ENCODE measurements around the gene GBP1. TPM values are rescaled to one million over a fixed set of nuclear protein-coding genes. Genes with fewer than 3 reads are reported as not detected.

Gene GBP1
- total and polyA plus RNA-seq, 2 of the 4 experiments (the other 2 are of a cell fraction), result 39.3 to 118 TPM

DNA sequence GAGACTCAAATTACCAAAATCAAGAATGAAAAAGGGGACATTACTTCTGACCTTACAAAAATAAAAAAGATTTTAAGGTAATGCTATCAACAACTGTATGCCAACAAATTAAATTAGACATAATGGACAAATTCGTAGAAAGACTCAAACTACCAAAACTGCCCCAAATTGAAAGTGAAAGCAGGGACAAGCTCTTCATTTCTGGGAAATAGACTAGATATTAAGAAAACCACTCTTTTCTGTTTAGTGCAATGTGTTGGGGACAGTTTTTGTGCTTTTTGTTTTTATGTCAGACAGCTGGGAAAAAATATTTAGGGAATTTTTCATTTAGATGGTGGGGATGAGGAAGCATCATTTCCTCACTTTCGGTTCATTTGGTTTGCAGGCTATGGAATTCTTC is 4.9 kb upstream of the GBP1 start:
- Histone ChIP-seq H3K14ac (replicated peaks; ENCODE audit: low read depth, low read length) (no peak overlapping the region), H3K4me1 (ENCODE audit: control insufficient read depth, insufficient read depth, low read length) (peaks cover 2% of the 10 kb centered on the region), H3K23ac (ENCODE audit: low read depth, low read length) (no peak overlapping the region), H2BK120ac (ENCODE audit: low read depth, low read length) (no peak overlapping the region), H3K27ac (ENCODE audit: insufficient read depth, low read length) (no peak overlapping the region), H2AK5ac (ENCODE audit: low read depth, low read length) (no peak overlapping the region), H4K8ac (ENCODE audit: low read depth in 2 of 2, low read length in 2 of 2) (no peak overlapping the region), H3K27me3 (ENCODE audit: control insufficient read depth, insufficient read depth, low read length) (0 out of 2 replicates have a peak, but pooled peaks cover 1% of the 10 kb centered on the region), H4K91ac (ENCODE audit: insufficient read depth, low read depth, low read length) (no peak overlapping the region), H2AFZ (replicated peaks; ENCODE audit: low read length, poor library complexity) (no peak overlapping the region), H3K4me3 (ENCODE audit: insufficient read depth, low read depth, low read length) (no peak overlapping the region), H3K4ac (ENCODE audit: low read depth, low read length) (no peak overlapping the region), H2BK20ac (ENCODE audit: low read depth, low read length) (no peak overlapping the region), H3K9ac (ENCODE audit: low read depth, low read length) (no peak overlapping the region), H3K56ac (ENCODE audit: extremely low read depth, insufficient read depth, low read length) (no peak overlapping the region), H3K18ac (ENCODE audit: low read depth, low read length) (no peak overlapping the region; the same call in 1 of the 2 replicates), H3K9me1 (ENCODE audit: insufficient read depth, low read length) (no peaks in the 10 kb centered on the region), H4K20me1 (ENCODE audit: insufficient read depth, low read length) (no peaks in the 10 kb centered on the region), H3K79me1 (ENCODE audit: low read depth in 1 of 2, low read length in 2 of 2) (no peaks in the 10 kb centered on the region; a peak in 1 of 4 replicates), H2BK5ac (ENCODE audit: low read depth, low read length, poor library complexity, severe bottlenecking) (no peak overlapping the region), H4K5ac (ENCODE audit: low read depth, low read length) (no peak overlapping the region), H3K36me3 (ENCODE audit: control insufficient read depth, insufficient read depth, low read length) (no peaks in the 10 kb centered on the region), H3K4me2 (ENCODE audit: low read depth, low read length) (peak overlapping the region; percentile 79), H3K9me3 (ENCODE audit: control insufficient read depth, insufficient read depth, low read length) (no peaks in the 10 kb centered on the region), H2BK15ac (ENCODE audit: low read depth, low read length) (no peak overlapping the region), H2AK9ac (replicated peaks; ENCODE audit: low read depth, low read length, poor library complexity) (no peak overlapping the region)
- CTCF ChIA-PET, result interaction anchor here (1.8 to 3.2 kb wide), 2 partner anchors 16 to 289 kb away, joined by 7 to 11 read pairs; no protein-coding TSS in a partner anchor
- in situ Hi-C loops (cut with MboI; ENCODE audit: low sequenced_read_pairs) (no loop called here), dilution Hi-C loops (cut with HindIII; ENCODE audit: low sequenced_read_pairs, unreplicated experiment) (no loop called here), intact Hi-C loops (cut with micrococcal nuclease) (no loop called here)
- TF ChIP-seq FOS (IDR thresholded peaks at IDR 0.05; ENCODE audit: low read depth, low read length) (no peak), RFX5 (IDR thresholded peaks at IDR 0.05; ENCODE audit: low read depth, low read length) (no peak), NFE2L2 (IDR thresholded peaks at IDR 0.05; ENCODE audit: low read depth, low read length) (no peak), MAFK (IDR thresholded peaks at IDR 0.05; ENCODE audit: low read depth, low read length) (no peak), BHLHE40 (IDR thresholded peaks at IDR 0.05; ENCODE audit: low read depth, low read length) (no peak), RAD21 (IDR thresholded peaks at IDR 0.05; ENCODE audit: low read length) (no peak), SMC3 (IDR thresholded peaks at IDR 0.05; ENCODE audit: low read depth, low read length) (no peak), POLR2A (IDR thresholded peaks at IDR 0.05; ENCODE audit: low read depth, low read length) (no peak), CHD1 (IDR thresholded peaks at IDR 0.05; ENCODE audit: low read depth, low read length) (no peak), MXI1 (IDR thresholded peaks at IDR 0.05; ENCODE audit: borderline replicate concordance, low read depth, low read length) (no peak), CEBPB (IDR thresholded peaks at IDR 0.05; ENCODE audit: low read depth, low read length) (no peak)
- TF ChIP-seq, protein P1, sequence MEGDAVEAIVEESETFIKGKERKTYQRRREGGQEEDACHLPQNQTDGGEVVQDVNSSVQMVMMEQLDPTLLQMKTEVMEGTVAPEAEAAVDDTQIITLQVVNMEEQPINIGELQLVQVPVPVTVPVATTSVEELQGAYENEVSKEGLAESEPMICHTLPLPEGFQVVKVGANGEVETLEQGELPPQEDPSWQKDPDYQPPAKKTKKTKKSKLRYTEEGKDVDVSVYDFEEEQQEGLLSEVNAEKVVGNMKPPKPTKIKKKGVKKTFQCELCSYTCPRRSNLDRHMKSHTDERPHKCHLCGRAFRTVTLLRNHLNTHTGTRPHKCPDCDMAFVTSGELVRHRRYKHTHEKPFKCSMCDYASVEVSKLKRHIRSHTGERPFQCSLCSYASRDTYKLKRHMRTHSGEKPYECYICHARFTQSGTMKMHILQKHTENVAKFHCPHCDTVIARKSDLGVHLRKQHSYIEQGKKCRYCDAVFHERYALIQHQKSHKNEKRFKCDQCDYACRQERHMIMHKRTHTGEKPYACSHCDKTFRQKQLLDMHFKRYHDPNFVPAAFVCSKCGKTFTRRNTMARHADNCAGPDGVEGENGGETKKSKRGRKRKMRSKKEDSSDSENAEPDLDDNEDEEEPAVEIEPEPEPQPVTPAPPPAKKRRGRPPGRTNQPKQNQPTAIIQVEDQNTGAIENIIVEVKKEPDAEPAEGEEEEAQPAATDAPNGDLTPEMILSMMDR (conservative IDR thresholded peaks at IDR 0.05; ENCODE audit: low read depth, low read length), result no peak
- TF ChIP-seq, protein P2, sequence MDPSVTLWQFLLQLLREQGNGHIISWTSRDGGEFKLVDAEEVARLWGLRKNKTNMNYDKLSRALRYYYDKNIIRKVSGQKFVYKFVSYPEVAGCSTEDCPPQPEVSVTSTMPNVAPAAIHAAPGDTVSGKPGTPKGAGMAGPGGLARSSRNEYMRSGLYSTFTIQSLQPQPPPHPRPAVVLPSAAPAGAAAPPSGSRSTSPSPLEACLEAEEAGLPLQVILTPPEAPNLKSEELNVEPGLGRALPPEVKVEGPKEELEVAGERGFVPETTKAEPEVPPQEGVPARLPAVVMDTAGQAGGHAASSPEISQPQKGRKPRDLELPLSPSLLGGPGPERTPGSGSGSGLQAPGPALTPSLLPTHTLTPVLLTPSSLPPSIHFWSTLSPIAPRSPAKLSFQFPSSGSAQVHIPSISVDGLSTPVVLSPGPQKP (IDR thresholded peaks at IDR 0.05; ENCODE audit: borderline replicate concordance, low read depth, low read length), result no peak
- TF ChIP-seq, protein P3, sequence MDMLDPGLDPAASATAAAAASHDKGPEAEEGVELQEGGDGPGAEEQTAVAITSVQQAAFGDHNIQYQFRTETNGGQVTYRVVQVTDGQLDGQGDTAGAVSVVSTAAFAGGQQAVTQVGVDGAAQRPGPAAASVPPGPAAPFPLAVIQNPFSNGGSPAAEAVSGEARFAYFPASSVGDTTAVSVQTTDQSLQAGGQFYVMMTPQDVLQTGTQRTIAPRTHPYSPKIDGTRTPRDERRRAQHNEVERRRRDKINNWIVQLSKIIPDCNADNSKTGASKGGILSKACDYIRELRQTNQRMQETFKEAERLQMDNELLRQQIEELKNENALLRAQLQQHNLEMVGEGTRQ (IDR thresholded peaks at IDR 0.05; ENCODE audit: low read depth, low read length), result no peak
- no CpG with 5 or more reads among the region's 2 CpGs for WGBS, 2 experiments (ENCODE audit: extremely low coverage in 2 of 2, insufficient read length in 1 of 2)
- POLR2A ChIA-PET (ENCODE audit: unreplicated experiment), result no interaction called here
- no peak for ATAC-seq (ENCODE audit: low read depth)
- DNase-seq, result no peak
- no TSS peak for BruUV-seq (replicated peaks)

Measured in IMR-90 (cell line).